Endodermal cell (in vitro differentiated cells): ENCODE measurements around the gene KIAA1614. TPM values are rescaled to one million over a fixed set of nuclear protein-coding genes. Genes with fewer than 3 reads are reported as not detected.

ENCODE experiments used
- DNase-seq: peaks from one replicate; pipeline ENCODE4 v3.0.0-alpha.2; 2017
- H3K27ac ChIP-seq: 2 replicates; pipeline ENCODE4 v1.5.1; 2013; ENCODE audit warnings: mild to moderate bottlenecking, low read depth, low read length, moderate library complexity
- H3K27me3 ChIP-seq: 2 replicates; pipeline ENCODE4 v1.6.1; 2013; ENCODE audit warnings: mild to moderate bottlenecking, low read length, moderate library complexity; ENCODE audit not compliant: insufficient read depth, control insufficient read depth, poor library complexity, severe bottlenecking
- H3K36me3 ChIP-seq: 2 replicates; pipeline ENCODE4 v1.7.0; 2013; ENCODE audit warnings: mild to moderate bottlenecking, low read length, moderate library complexity; ENCODE audit not compliant: control insufficient read depth, insufficient read depth
- H3K4me1 ChIP-seq: one replicate; pipeline ENCODE4 v1.7.0; 2013; ENCODE audit warnings: low read length; ENCODE audit not compliant: control insufficient read depth, insufficient read depth
- H3K4me3 ChIP-seq: 2 replicates; pipeline ENCODE4 v1.5.1; 2013; ENCODE audit warnings: mild to moderate bottlenecking, low read length, moderate library complexity
- H3K9ac ChIP-seq: 2 replicates; pipeline ENCODE4 v1.6.1; 2013; ENCODE audit warnings: mild to moderate bottlenecking, low read length, moderate library complexity; ENCODE audit not compliant: poor library complexity, severe bottlenecking; ENCODE audit errors: extremely low read depth
- H3K9me3 ChIP-seq: 2 replicates; pipeline ENCODE4 v1.6.1; 2013; ENCODE audit warnings: mild to moderate bottlenecking, low read length, moderate library complexity; ENCODE audit not compliant: control insufficient read depth
- H3K27ac Mint-ChIP-seq: 2 replicates; pipeline ENCODE4 v1.8.0; 2020; ENCODE audit warnings: mixed read lengths
- H3K27me3 Mint-ChIP-seq: 2 replicates; pipeline ENCODE4 v1.8.0; 2021; ENCODE audit warnings: mild to moderate bottlenecking, mixed read lengths; ENCODE audit not compliant: insufficient read depth
- H3K36me3 Mint-ChIP-seq: 2 replicates; pipeline ENCODE4 v1.8.0; 2020; ENCODE audit warnings: low read depth, mixed read lengths
- H3K4me1 Mint-ChIP-seq: 2 replicates; pipeline ENCODE4 v1.8.0; 2020; ENCODE audit warnings: mixed read lengths
- H3K4me3 Mint-ChIP-seq: 2 replicates; pipeline ENCODE4 v1.8.0; 2020; ENCODE audit warnings: mild to moderate bottlenecking, moderate library complexity, mixed read lengths
- H3K9me3 Mint-ChIP-seq: 2 replicates; pipeline ENCODE4 v1.8.0; 2020; ENCODE audit warnings: mild to moderate bottlenecking, mixed read lengths
- WGBS, 2 experiments: methylation state at CpG; one replicate each; pipeline versions ENCODE4 v1.1.5 to v1.1.7; 2013; ENCODE audit warnings: missing lambda C conversion rate in 2 of 2, mixed read lengths in 1 of 2; ENCODE audit not compliant: insufficient coverage in 1 of 2, insufficient read length in 1 of 2; 5-methylcytosine and 5-hydroxymethylcytosine counted together
- total RNA-seq, 2 donors: library from RNA; stranded (reverse); fragmentation: NEBNext Ultra II Directional in 1 of 2; extraction: Animal tissue kit (Norgen Biotek cat#: 25700) in 1 of 2; gene quantifications; 2 replicates in 1 of 2; 3 replicates in 1 of 2; pipeline ENCODE4 v1.2.1, GENCODE V29; 2021
- TF ChIP-seq, protein P1 (sequence below): fragments of 200-600 bp; sonication (generic); conservative IDR thresholded peaks from 2 replicates; pipeline ENCODE4 v1.5.0; 2021; ENCODE audit warnings: antibody characterized with exemption, mild to moderate bottlenecking

KIAA1614 gene
- total RNA-seq, 2 donors from 2014 or later = 3.3 to 5.8 TPM

DNA sequence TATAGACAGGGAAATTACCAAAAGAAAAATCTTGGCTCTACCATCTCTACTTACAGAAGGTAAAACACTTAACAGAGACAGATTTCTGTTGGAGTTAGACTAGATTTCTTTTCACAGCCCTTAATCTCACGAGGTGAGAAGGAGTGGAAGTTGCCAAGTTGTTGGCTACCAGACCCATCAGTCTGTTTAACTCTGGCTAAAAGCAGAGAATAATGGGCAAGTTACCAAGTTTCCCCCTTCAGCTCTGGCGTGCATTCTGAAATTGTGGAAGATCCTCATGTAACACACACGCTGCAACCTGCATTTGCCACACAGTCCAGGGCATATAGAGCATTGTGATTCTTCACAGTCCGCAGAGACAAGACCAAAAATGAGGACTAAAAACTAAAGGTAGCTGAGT is 60.7 kb downstream of the KIAA1614 start:
- no peak overlapping the region for H3K27ac Mint-ChIP-seq
- H3K36me3 ChIP-seq = peaks cover 70% of the 10 kb centered on the region
- no peaks in the 10 kb centered on the region for H3K27me3 Mint-ChIP-seq
- no peaks in the 10 kb centered on the region for H3K27me3 ChIP-seq
- H3K4me3 Mint-ChIP-seq = no peak overlapping the region
- H3K36me3 Mint-ChIP-seq = peaks cover 69% of the 10 kb centered on the region
- H3K9me3 ChIP-seq = no peaks in the 10 kb centered on the region
- H3K4me3 ChIP-seq = no peak overlapping the region
- DNase-seq = no peak
- TF ChIP-seq, protein P1, sequence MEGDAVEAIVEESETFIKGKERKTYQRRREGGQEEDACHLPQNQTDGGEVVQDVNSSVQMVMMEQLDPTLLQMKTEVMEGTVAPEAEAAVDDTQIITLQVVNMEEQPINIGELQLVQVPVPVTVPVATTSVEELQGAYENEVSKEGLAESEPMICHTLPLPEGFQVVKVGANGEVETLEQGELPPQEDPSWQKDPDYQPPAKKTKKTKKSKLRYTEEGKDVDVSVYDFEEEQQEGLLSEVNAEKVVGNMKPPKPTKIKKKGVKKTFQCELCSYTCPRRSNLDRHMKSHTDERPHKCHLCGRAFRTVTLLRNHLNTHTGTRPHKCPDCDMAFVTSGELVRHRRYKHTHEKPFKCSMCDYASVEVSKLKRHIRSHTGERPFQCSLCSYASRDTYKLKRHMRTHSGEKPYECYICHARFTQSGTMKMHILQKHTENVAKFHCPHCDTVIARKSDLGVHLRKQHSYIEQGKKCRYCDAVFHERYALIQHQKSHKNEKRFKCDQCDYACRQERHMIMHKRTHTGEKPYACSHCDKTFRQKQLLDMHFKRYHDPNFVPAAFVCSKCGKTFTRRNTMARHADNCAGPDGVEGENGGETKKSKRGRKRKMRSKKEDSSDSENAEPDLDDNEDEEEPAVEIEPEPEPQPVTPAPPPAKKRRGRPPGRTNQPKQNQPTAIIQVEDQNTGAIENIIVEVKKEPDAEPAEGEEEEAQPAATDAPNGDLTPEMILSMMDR = no peak
- H3K9ac ChIP-seq = no peak overlapping the region
- H3K9me3 Mint-ChIP-seq = no peaks in the 10 kb centered on the region
- H3K27ac ChIP-seq = no peak overlapping the region
- H3K4me1 ChIP-seq = no peaks in the 10 kb centered on the region
- 97 to 98% methylated on average over 4 of the region's 4 CpGs for WGBS, 2 experiments
- peaks cover 2% of the 10 kb centered on the region for H3K4me1 Mint-ChIP-seq

DNA sequence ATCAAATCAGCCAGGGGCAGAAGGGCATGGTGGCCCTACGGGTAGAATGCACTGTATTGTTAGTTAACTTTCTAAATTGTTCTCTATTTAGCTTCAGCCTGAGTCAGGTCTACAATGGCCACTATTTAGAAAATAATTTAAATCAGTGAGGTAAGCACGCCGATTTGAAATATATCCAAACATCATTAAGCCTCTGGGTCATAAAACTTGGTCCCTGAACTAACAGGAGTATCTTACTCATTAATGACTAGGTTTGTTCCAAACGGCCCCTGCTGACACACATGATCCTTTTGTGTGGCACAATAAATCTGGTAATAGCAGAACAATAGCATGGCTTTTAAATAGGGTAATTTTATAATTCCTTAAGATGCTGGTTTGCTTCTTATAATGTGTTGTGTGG is 61.5 kb downstream of the KIAA1614 start:
- Mint-ChIP-seq H3K4me3 (no peak overlapping the region), H3K27ac (no peak overlapping the region), H3K4me1 (peaks cover 2% of the 10 kb centered on the region), H3K36me3 (peaks cover 66% of the 10 kb centered on the region), H3K9me3 (no peaks in the 10 kb centered on the region), H3K27me3 (no peaks in the 10 kb centered on the region)
- Histone ChIP-seq H3K36me3 (peaks cover 72% of the 10 kb centered on the region), H3K27ac (no peak overlapping the region), H3K9me3 (no peaks in the 10 kb centered on the region), H3K27me3 (no peaks in the 10 kb centered on the region), H3K4me3 (no peak overlapping the region), H3K4me1 (no peaks in the 10 kb centered on the region), H3K9ac (no peak overlapping the region)
- no peak for DNase-seq
- 64 to 71% methylated on average over 4 of the region's 4 CpGs for WGBS, 2 experiments
- TF ChIP-seq, protein P1 = no peak

DNA sequence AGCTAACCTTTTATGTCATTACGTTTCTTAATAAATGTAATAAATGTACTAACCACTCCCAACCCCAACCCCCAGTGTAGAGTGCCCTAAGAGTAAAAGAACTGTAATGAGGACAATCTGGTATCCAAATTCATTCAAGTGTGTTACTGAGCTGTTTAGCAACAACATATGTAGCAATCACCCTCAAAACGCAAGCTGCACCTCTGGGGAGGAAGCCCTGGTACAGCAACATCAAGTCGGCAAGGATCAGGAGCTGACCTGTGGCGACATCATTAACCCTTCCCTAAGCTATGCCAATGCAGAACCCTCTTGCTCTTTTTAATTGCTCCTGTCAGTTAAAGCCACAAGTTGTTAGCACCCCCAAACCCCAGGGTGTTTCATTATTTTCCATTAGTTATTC is 62.9 kb downstream of the KIAA1614 start:
- H3K4me1 ChIP-seq = no peaks in the 10 kb centered on the region
- peaks cover 2% of the 10 kb centered on the region for H3K4me1 Mint-ChIP-seq
- TF ChIP-seq, protein P1 = no peak
- no peaks in the 10 kb centered on the region for H3K9me3 ChIP-seq
- H3K27ac Mint-ChIP-seq = no peak overlapping the region
- H3K36me3 Mint-ChIP-seq = peaks cover 62% of the 10 kb centered on the region
- H3K9ac ChIP-seq = no peak overlapping the region
- no peak for DNase-seq
- H3K9me3 Mint-ChIP-seq = no peaks in the 10 kb centered on the region
- H3K4me3 Mint-ChIP-seq = no peak overlapping the region
- H3K27me3 Mint-ChIP-seq = no peaks in the 10 kb centered on the region
- 90 to 95% methylated on average over 3 of the region's 4 CpGs for WGBS, 2 experiments
- peaks cover 74% of the 10 kb centered on the region for H3K36me3 ChIP-seq
- no peaks in the 10 kb centered on the region for H3K27me3 ChIP-seq
- no peak overlapping the region for H3K27ac ChIP-seq
- no peak overlapping the region for H3K4me3 ChIP-seq
